ENCODE results near the gene ANKRD13B. TPM values are rescaled to one million over a fixed set of nuclear protein-coding genes. Genes with fewer than 3 reads are reported as not detected.

Gene ANKRD13B
- total RNA-seq, 1 donor from 2014 or later, result 30.7 TPM

GRCh38 chr17:29588562-29589411, 4.1 kb upstream of the ANKRD13B start:
- peak overlapping the region; percentile 66 for H3K4me3 ChIP-seq (ENCODE audit: low read depth, low read length)
- no peak for TF ChIP-seq CTCF (conservative IDR thresholded peaks at IDR 0.05; ENCODE audit: low read depth, low read length)
- no peak for DNase-seq (ENCODE audit: low read depth)

DNA sequence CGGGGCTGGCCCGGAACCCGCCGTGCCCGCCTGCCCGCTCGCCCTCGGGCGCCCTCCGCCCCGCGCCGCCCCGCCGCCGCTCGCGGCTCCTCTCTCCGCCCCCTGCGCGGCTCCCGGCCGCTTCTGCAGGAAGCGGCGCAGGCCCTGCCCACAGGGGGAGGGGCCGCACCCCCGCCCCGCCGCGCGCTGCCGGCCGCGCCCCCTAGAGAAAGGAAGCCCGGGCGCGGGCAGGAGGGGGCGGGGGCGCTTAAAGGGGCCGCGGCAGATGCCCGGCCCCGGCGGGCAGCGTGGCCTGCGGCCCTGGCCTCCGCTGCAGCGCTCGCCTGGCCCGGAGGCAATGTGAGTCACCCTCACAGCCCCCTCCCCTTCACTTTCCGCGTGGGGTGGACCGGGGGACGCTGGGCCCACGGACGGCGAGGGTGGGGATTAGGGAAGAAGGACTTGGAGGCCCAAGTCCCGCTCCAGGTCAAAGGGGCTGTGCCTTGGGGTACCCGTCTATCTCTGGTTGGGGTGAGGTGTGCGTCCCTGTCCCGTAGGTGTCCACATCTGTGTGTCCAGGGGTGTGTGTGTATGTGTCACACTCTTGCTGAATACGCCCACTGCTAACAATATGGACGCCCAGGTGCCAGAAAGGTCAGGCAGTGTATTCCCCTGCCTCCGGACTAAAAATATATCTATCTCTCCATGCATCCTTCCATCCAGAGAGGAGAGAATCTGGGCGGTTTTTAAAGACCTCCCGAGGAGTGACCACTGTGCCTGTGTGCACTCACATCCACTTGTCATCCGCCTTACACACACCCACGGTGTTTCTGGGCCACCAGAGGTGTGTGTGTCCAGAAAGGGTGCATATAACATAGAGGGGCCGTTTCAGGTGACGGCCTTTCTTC, 3.2 kb upstream of the ANKRD13B start, which contains the start of gene GIT1:
Gene GIT1 (minus strand): TSS at position 125 of the 887 bp plus-strand sequence. CDS start 270 bp downstream, outside the sequence.
- H3K4me3 ChIP-seq (ENCODE audit: low read depth, low read length), result peak within 1 kb of the TSS; percentile 66
- no peak for DNase-seq (ENCODE audit: low read depth)
- TF ChIP-seq CTCF (conservative IDR thresholded peaks at IDR 0.05; ENCODE audit: low read depth, low read length), result no peak

DNA sequence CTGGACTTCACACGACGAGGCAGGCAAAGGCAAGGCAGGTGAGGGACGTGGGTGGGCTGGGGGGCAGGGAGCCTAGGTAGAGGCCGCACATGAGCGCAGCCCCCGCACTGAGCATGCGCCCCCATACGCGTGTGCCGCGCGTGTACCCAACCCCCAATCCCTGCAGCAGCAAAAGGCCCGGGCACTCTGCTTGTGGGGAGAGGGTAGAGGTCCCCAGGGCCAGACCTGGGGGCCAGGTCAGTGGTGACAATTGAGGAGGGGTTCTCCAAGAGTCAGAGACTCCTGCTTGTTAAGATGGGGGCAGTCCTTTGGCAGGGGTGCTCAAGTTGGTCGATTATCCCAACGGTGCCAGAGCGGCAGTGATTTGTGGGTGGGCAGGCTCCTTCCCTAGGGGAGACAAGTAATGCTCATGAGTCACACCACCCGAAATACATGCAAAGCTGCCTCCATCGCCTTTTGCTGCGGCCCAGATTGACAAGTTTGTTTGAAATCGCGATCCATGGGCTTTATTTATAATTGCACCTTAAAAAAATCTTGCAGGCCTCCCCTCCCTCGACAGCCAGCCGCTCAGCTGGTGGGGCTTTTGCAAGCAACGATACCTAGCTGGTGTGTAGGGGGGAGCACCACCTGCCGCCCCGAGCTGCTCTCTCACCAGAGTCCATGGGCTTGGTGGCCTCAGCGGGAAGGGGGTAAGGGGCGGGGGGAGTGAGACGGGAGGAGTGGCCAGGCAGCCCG, 2.4 kb upstream of the ANKRD13B start:
- no peak for TF ChIP-seq CTCF (conservative IDR thresholded peaks at IDR 0.05; ENCODE audit: low read depth, low read length)
- DNase-seq (ENCODE audit: low read depth), result no peak
- peak overlapping the region; percentile 63 for H3K4me3 ChIP-seq (ENCODE audit: low read depth, low read length)

DNA sequence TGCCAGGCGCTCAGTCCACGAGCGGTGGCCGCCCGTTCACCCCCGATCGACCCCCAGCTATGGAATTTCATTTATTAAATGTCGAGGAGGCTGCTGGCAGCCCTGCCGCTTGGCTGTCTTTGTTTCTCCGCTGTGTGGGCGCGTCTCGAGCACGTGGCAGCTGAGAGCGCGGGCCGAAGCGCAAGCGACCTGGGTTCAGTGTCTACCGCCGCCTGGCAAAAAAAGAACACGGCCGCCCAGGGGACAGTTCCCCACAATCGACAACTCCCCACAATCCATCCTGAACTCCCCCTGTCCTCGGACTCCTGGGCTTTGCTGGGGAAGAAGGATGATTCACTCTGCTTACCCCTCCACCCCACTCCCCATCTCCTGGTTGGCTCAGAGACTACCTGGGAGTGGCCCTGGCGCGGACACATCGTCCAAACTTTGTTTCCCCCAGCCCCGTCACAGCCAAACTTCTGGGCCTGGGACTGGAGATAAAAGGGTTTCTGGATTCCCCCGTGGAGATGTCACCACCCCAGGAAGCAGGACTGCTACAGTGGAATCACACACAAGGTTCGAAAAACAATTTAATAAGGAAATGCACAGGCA, 1.7 kb upstream of the ANKRD13B start:
- TF ChIP-seq CTCF (conservative IDR thresholded peaks at IDR 0.05; ENCODE audit: low read depth, low read length), result no peak
- DNase-seq (ENCODE audit: low read depth), result no peak
- peak overlapping the region; percentile 53 for H3K4me3 ChIP-seq (ENCODE audit: low read depth, low read length)

DNA sequence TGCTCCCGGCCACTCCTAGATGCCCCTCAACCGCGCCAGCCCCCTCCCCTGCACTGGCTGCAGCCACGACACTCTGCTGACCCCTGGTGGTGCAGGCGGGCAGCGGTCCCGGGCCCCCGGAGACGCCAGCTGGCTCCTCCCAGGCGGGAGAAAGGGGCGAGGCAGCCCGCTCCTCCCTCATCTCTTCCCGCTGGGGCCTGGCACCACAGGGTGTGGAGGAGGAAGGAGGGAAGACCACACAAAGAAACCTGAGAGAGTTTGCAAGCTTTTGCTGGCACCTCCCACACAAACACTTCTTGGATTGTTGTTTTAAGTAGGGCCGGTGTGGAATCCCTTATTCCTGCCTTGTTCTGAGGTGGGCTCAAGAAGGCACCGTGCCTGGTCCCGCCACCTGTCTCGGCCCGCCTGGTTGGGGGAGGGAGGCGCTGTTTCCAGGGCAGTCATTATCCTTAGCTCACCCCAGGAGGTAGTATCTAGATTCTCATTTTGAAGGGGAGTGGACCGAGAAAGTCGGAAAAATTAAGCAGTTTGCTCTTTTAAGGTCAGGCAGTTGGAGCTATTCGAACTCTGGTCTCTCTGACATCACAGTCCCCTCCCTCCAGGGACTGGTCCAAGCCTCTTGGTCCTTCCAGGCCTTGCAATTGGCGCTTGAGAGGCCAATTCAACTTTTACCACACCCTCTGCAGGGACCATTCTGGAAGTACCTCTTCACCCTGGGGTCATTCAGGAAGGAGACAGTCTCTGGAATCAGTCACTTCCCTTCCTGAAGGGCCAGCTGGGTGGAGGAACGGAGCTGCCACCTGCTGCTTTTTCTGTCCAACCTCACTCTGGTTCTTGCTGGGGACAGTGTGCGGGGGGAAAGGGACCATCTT, 959 bp upstream of the ANKRD13B start:
- no peak for DNase-seq (ENCODE audit: low read depth)
- H3K4me3 ChIP-seq (ENCODE audit: low read depth, low read length), result peak overlapping the region; percentile 53
- TF ChIP-seq CTCF (conservative IDR thresholded peaks at IDR 0.05; ENCODE audit: low read depth, low read length), result peak; percentile 95
